HS-27A (cell line): ENCODE measurements around the gene IDH2.
"Not testable (repeated sequence)": the region's sequence is repeated elsewhere in the genome, so short reads cannot be mapped to it uniquely, and the experiment has no call there.

ENCODE experiments used
- DNase-seq: peaks from one replicate; pipeline ENCODE4 v3.0.0-alpha.2; 2012; ENCODE audit warnings: low read depth, missing footprints

IDH2 gene

GRCh38 chr15:90114451-90114901, 12.2 kb upstream of the IDH2 start:
- no peak for DNase-seq

GRCh38 chr15:90113166-90113565, 10.9 kb upstream of the IDH2 start:
- no peak for DNase-seq

GRCh38 chr15:90109163-90109751, 7.0 kb upstream of the IDH2 start:
- DNase-seq = not testable (repeated sequence)

- not testable (repeated sequence) for DNase-seq
Measured at GRCh38 chr15:90108038-90108437, 5.8 kb upstream of the IDH2 start.

GRCh38 chr15:90106522-90107117, 4.4 kb upstream of the IDH2 start:
- no peak for DNase-seq

GRCh38 chr15:90105521-90105920, 3.3 kb upstream of the IDH2 start:
- DNase-seq = no peak

- no peak for DNase-seq
Measured at GRCh38 chr15:90104551-90104950, 2.3 kb upstream of the IDH2 start.

GRCh38 chr15:90103701-90104329, 1.5 kb upstream of the IDH2 start:
- no peak for DNase-seq

GRCh38 chr15:90101130-90101968, 919 bp downstream of the IDH2 start:
- DNase-seq = no peak

- no peak for DNase-seq
Measured at GRCh38 chr15:90099868-90100831, 2.1 kb downstream of the IDH2 start.

- DNase-seq = no peak
Measured at GRCh38 chr15:90099072-90099867, 3.0 kb downstream of the IDH2 start.

GRCh38 chr15:90097475-90097874, 4.8 kb downstream of the IDH2 start:
- DNase-seq = no peak

GRCh38 chr15:90095521-90095959, 6.7 kb downstream of the IDH2 start:
- DNase-seq = no peak

GRCh38 chr15:90091156-90091931, 10.9 kb downstream of the IDH2 start:
- DNase-seq = no peak

- no peak for DNase-seq
Measured at GRCh38 chr15:90090226-90090848, 11.9 kb downstream of the IDH2 start.

GRCh38 chr15:90087454-90088154, 14.7 kb downstream of the IDH2 start:
- DNase-seq = no peak

GRCh38 chr15:90086868-90087268, 15.4 kb downstream of the IDH2 start:
- no peak for DNase-seq

- no peak for DNase-seq
Measured at GRCh38 chr15:90085565-90085964, 16.7 kb downstream of the IDH2 start.
